ENCODE results near the gene GEMIN7. TPM values are rescaled to one million over a fixed set of nuclear protein-coding genes. Genes with fewer than 3 reads are reported as not detected.
A peak's percentile ranks its signal among the peaks of the same experiment; 100 is the strongest.

GEMIN7 gene
- total RNA-seq, 2 experiments from 2014 or later, result 35.4 to 35.5 TPM

- CTCF ChIA-PET, result interaction anchor here (0.7 kb wide), 1 partner anchor 27 kb away, joined by 4 read pairs; no protein-coding TSS in a partner anchor
- peaks cover 43% of the 10 kb centered on the region for H3K4me1 Mint-ChIP-seq
- ATAC-seq (no peak), DNase-seq (no peak)
- no peak overlapping the region for H3K4me3 Mint-ChIP-seq
- H3K27me3 Mint-ChIP-seq, result no peaks in the 10 kb centered on the region
- POLR2A ChIA-PET, result no interaction called here
- intact Hi-C loops (cut with DNase I, micrococcal nuclease), result loop anchor here (1.0 to 5.0 kb wide), 8 partner anchors 11 to 1257 kb away; partner anchors contain the start of genes BLOC1S3 (in 1 of the 2), CLASRP (in 1 of the 2), CLPTM1 (in 1 of the 2) and GEMIN7 (in 1 of the 2)
- no peak overlapping the region for H3K27ac Mint-ChIP-seq
- peaks cover 34% of the 10 kb centered on the region for H3K36me3 Mint-ChIP-seq (ENCODE audit: low read depth)
- H3K9me3 Mint-ChIP-seq (ENCODE audit: low read depth), result no peaks in the 10 kb centered on the region
Measured at GRCh38 chr19:45090606-45091005, 11.5 kb downstream of the GEMIN7 start.

GRCh38 chr19:45091031-45091923 lies 12.2 kb downstream of the GEMIN7 start:
- ATAC-seq (peak; percentile 85), DNase-seq (peak; percentile 99)
- ChIA-PET CTCF (interaction anchor here (0.6 to 2.9 kb wide), 9 partner anchors 11 to 307 kb away, joined by 3 to 19 read pairs (median 4); partner anchors contain the start of genes CLASRP, GEMIN7 and TRAPPC6A), POLR2A (interaction anchor here (0.5 to 2.0 kb wide), 8 partner anchors 12 to 201 kb away, joined by 3 to 10 read pairs (median 5); partner anchors contain the start of genes CLASRP, TOMM40 and TRAPPC6A)
- Mint-ChIP-seq H3K27me3 (no peaks in the 10 kb centered on the region), H3K27ac (peak overlapping the region; percentile 97), H3K36me3 (ENCODE audit: low read depth) (peaks cover 34% of the 10 kb centered on the region), H3K4me1 (peaks cover 49% of the 10 kb centered on the region), H3K4me3 (peak overlapping the region; percentile 89), H3K9me3 (ENCODE audit: low read depth) (no peaks in the 10 kb centered on the region)
- intact Hi-C loops (cut with DNase I, micrococcal nuclease), result loop anchor here (1.0 to 5.0 kb wide), 8 partner anchors 12 to 1256 kb away; partner anchors contain the start of genes BLOC1S3 (in 1 of the 2), CLASRP (in 1 of the 2), CLPTM1 (in 1 of the 2) and GEMIN7 (in 1 of the 2)

- Mint-ChIP-seq H3K9me3 (ENCODE audit: low read depth) (no peaks in the 10 kb centered on the region), H3K36me3 (ENCODE audit: low read depth) (peaks cover 29% of the 10 kb centered on the region), H3K27ac (peak within 1 kb of the TSS; percentile 97), H3K27me3 (no peaks in the 10 kb centered on the region), H3K4me1 (peaks cover 54% of the 10 kb centered on the region), H3K4me3 (peak within 1 kb of the TSS; percentile 89)
- intact Hi-C loops (cut with DNase I, micrococcal nuclease), result loop anchor here (1.0 to 5.0 kb wide), 14 partner anchors 14 to 1254 kb away; partner anchors contain the start of genes BLOC1S3 (in 1 of the 2), GEMIN7 (in 1 of the 2), MARK4 (in 1 of the 2) and POLR1G (in 1 of the 2)
- DNase-seq (peak; percentile 95), ATAC-seq (peak; percentile 71)
- ChIA-PET CTCF (interaction anchor here (0.6 to 2.9 kb wide), 10 partner anchors 10 to 156 kb away, joined by 3 to 19 read pairs (median 4); partner anchors contain the start of gene GEMIN7), POLR2A (interaction anchor here (0.6 to 2.0 kb wide), 8 partner anchors 10 to 1602 kb away, joined by 3 to 10 read pairs (median 5); partner anchors contain the start of genes CLASRP and TOMM40)
Measured at GRCh38 chr19:45092747-45093678, 14.0 kb downstream of the GEMIN7 start, which contains the start of gene PPP1R37. TSS of gene PPP1R37 (plus strand) at chr19:45093179. CDS start at chr19:45093326, 147 bp downstream.

- Mint-ChIP-seq H3K36me3 (ENCODE audit: low read depth) (peaks cover 27% of the 10 kb centered on the region), H3K27ac (peak overlapping the region; percentile 73), H3K27me3 (no peaks in the 10 kb centered on the region), H3K4me3 (peak overlapping the region; percentile 89), H3K4me1 (peaks cover 61% of the 10 kb centered on the region), H3K9me3 (ENCODE audit: low read depth) (no peaks in the 10 kb centered on the region)
- POLR2A ChIA-PET, result no interaction called here
- CTCF ChIA-PET, result no interaction called here
- intact Hi-C loops (cut with DNase I, micrococcal nuclease), result loop anchor here (5.0 kb wide), 4 partner anchors 33 to 1253 kb away; partner anchors contain the start of genes POLR1G (in 1 of the 2), PPM1N (in 1 of the 2), PPP1R13L (in 1 of the 2) and PPP5C (in 1 of the 2)
- DNase-seq, result no peak
- no peak for ATAC-seq
Measured at GRCh38 chr19:45094137-45094536, 15.1 kb downstream of the GEMIN7 start.

GRCh38 chr19:45094707-45095106 lies 15.6 kb downstream of the GEMIN7 start:
- ChIA-PET POLR2A (no interaction called here), CTCF (no interaction called here)
- DNase-seq (no peak), ATAC-seq (no peak)
- H3K36me3 Mint-ChIP-seq (ENCODE audit: low read depth), result peaks cover 26% of the 10 kb centered on the region
- H3K4me1 Mint-ChIP-seq, result peaks cover 61% of the 10 kb centered on the region
- H3K4me3 Mint-ChIP-seq, result peak overlapping the region; percentile 89
- peak overlapping the region; percentile 23 for H3K27ac Mint-ChIP-seq
- no peaks in the 10 kb centered on the region for H3K27me3 Mint-ChIP-seq
- no peaks in the 10 kb centered on the region for H3K9me3 Mint-ChIP-seq (ENCODE audit: low read depth)
- intact Hi-C loops (cut with DNase I, micrococcal nuclease), result loop anchor here (5.0 kb wide), 4 partner anchors 33 to 1253 kb away; partner anchors contain the start of genes POLR1G (in 1 of the 2), PPM1N (in 1 of the 2), PPP1R13L (in 1 of the 2) and PPP5C (in 1 of the 2)

DNA sequence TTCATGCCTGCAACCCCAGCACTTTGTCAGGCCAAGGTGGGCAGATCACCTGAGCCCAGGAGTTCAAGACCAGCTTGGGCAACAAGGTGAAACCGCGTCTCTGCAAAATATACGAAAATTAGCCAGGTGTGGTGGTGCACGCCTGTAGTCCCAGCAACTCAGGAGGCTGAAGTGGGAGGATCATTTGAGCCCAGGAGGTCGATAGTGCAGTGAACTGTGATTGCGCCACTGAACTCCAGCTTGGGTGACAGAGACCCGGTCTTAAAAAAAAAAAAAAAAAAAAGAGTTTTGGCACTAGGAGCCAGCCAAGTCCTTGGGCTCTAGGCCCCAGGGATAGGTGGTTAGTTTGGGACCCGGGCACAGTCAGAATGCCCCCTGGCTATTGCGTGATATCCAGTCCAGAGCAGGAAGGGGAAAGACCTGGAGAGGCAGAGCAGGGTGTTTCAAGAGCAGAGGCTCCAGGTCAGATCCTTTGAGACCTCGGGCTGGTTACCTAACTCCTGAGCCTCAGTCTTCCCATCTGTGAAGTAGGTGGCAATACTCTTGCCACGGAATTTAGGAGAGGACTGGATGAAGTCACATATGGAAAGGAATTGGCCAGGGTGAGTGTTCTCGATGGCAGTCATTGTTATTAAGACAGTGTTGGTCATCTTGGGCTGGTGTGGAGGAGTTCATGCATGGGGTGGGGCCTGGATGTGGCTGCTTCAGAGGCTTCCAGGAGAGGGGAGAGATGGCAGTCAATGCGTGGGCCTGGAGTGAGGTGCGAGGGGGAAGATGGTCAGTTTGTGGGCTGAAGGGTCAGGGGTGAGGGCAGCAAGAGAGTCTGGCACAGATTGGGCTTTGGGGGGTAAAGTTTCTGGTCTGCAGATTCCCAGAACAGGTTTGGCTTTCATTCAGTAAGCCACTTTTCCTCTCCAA lies 16.7 kb downstream of the GEMIN7 start:
- Mint-ChIP-seq H3K36me3 (ENCODE audit: low read depth) (peaks cover 16% of the 10 kb centered on the region), H3K4me3 (no peak overlapping the region), H3K4me1 (peaks cover 60% of the 10 kb centered on the region), H3K27ac (peak overlapping the region; percentile 14), H3K9me3 (ENCODE audit: low read depth) (no peaks in the 10 kb centered on the region), H3K27me3 (no peaks in the 10 kb centered on the region)
- DNase-seq (no peak), ATAC-seq (no peak)
- intact Hi-C loops (cut with DNase I, micrococcal nuclease), result no loop called here
- ChIA-PET CTCF (interaction anchor here (0.6 kb wide), 1 partner anchor 26 kb away, joined by 4 read pairs; no protein-coding TSS in a partner anchor), POLR2A (no interaction called here)

GRCh38 chr19:45096700-45097099 lies 17.6 kb downstream of the GEMIN7 start:
- no peaks in the 10 kb centered on the region for H3K27me3 Mint-ChIP-seq
- H3K4me3 Mint-ChIP-seq, result no peak overlapping the region
- peaks cover 9% of the 10 kb centered on the region for H3K36me3 Mint-ChIP-seq (ENCODE audit: low read depth)
- CTCF ChIA-PET, result interaction anchor here (0.6 to 1.0 kb wide), 2 partner anchors 14 to 175 kb away, joined by 3 read pairs; no protein-coding TSS in a partner anchor
- H3K9me3 Mint-ChIP-seq (ENCODE audit: low read depth), result no peaks in the 10 kb centered on the region
- intact Hi-C loops (cut with DNase I, micrococcal nuclease), result no loop called here
- no peak for DNase-seq
- no peak for ATAC-seq
- H3K27ac Mint-ChIP-seq, result peak overlapping the region; percentile 45
- peaks cover 59% of the 10 kb centered on the region for H3K4me1 Mint-ChIP-seq
- POLR2A ChIA-PET, result no interaction called here

DNA sequence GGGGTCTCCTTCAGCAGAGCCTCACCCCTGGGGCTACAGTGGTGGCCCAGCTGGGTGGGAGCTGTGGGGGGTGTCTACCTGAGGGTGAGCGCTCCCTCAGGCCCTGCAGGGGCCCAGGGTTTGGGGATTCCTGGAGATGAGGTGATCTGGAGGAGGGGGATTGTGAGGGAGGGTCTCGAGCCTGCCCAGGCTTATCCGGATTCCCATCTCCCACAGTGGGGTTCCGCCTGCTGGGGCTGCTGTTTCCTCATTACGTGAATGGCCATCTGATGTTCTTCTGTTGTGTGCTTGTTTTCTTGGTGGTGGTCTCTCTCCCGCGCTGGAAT lies 18.4 kb downstream of the GEMIN7 start:
- peaks cover 63% of the 10 kb centered on the region for H3K4me1 Mint-ChIP-seq
- ChIA-PET POLR2A (interaction anchor here (0.6 kb wide), 1 partner anchor 46 kb away, joined by 3 read pairs; no protein-coding TSS in a partner anchor), CTCF (interaction anchor here (0.6 to 1.0 kb wide), 2 partner anchors 13 to 460 kb away, joined by 3 read pairs; no protein-coding TSS in a partner anchor)
- H3K9me3 Mint-ChIP-seq (ENCODE audit: low read depth), result no peaks in the 10 kb centered on the region
- DNase-seq (no peak), ATAC-seq (no peak)
- intact Hi-C loops (cut with DNase I, micrococcal nuclease), result no loop called here
- H3K27me3 Mint-ChIP-seq, result no peaks in the 10 kb centered on the region
- H3K36me3 Mint-ChIP-seq (ENCODE audit: low read depth), result peaks cover 9% of the 10 kb centered on the region
- H3K4me3 Mint-ChIP-seq, result no peak overlapping the region
- H3K27ac Mint-ChIP-seq, result peak overlapping the region; percentile 20

DNA sequence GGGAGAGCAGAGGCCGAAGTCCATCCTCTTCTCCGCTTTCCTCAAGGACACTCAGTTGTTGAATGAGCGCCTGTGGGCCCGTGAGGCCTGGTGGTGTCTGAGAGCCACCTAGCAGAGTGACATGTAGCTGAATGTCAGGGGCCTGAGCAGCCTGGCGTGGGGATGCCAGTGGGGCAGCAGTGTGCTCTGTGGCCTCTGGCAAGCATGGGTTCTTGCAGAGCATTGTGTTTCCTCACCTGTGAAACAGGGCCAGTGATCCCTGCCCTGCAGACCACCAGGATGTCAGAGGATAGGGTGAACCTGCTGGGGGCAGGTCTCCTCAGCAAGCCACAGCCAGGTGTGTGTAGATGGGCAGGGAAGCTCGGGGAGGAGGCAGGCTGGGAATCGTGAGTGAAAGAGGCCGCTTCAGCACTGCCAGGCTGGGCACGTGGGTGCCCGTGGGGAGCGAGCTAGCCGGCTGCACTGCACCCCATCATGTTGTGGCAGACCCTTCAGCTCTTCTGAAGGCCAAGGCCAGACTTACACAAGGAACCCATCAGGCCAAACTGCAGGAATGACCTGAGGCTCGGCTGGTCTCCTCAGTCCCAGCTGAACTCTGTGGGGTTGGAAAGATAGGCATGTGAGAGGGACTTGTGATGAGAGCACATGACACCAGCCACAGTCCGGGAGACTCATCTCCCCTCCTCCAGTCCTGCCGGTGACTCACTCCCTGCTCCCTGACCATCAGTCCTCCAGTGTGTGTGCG lies 18.9 kb downstream of the GEMIN7 start:
- Mint-ChIP-seq H3K4me3 (no peak overlapping the region), H3K36me3 (ENCODE audit: low read depth) (peaks cover 9% of the 10 kb centered on the region), H3K9me3 (ENCODE audit: low read depth) (no peaks in the 10 kb centered on the region), H3K27ac (peak overlapping the region; percentile 20), H3K4me1 (peaks cover 68% of the 10 kb centered on the region), H3K27me3 (no peaks in the 10 kb centered on the region)
- ATAC-seq, result no peak
- CTCF ChIA-PET, result interaction anchor here (0.5 to 1.1 kb wide), 4 partner anchors 11 to 240 kb away, joined by 3 to 4 read pairs (median 3); no protein-coding TSS in a partner anchor
- DNase-seq, result no peak
- POLR2A ChIA-PET, result interaction anchor here (0.6 kb wide), 2 partner anchors 46 to 322 kb away, joined by 3 read pairs; no protein-coding TSS in a partner anchor
- intact Hi-C loops (cut with DNase I, micrococcal nuclease), result no loop called here
